GM21717 (cell line): ENCODE data around the gene NMT2.

ENCODE experiments used
- ATAC-seq: cut with Tn5 transposase; IDR thresholded peaks from one replicate; pipeline ENCODE4 v1.9.1; 2021; ENCODE audit warnings: mild to moderate bottlenecking, moderate library complexity; ENCODE audit not compliant: unreplicated experiment

The NMT2 gene

GRCh38 chr10:15181576-15182156 is 13.2 kb upstream of the NMT2 start:
- no peak for ATAC-seq

- ATAC-seq, result no peak
Measured at GRCh38 chr10:15180736-15181135, 12.2 kb upstream of the NMT2 start.

GRCh38 chr10:15176269-15176668 is 7.8 kb upstream of the NMT2 start:
- no peak for ATAC-seq

- no peak for ATAC-seq
Measured at GRCh38 chr10:15175587-15175986, 7.1 kb upstream of the NMT2 start.

GRCh38 chr10:15172306-15172840 is 3.9 kb upstream of the NMT2 start:
- no peak for ATAC-seq

GRCh38 chr10:15169555-15170401 is 1.3 kb upstream of the NMT2 start:
- no peak for ATAC-seq

- peak; percentile 43 for ATAC-seq
Measured at GRCh38 chr10:15168786-15169554, 477 bp upstream of the NMT2 start.

GRCh38 chr10:15167411-15168290 is 842 bp downstream of the NMT2 start:
- peak; percentile 40 for ATAC-seq

- no peak for ATAC-seq
Measured at GRCh38 chr10:15166325-15166724, 2.2 kb downstream of the NMT2 start.

GRCh38 chr10:15163253-15163828 is 5.2 kb downstream of the NMT2 start:
- no peak for ATAC-seq

- no peak for ATAC-seq
Measured at GRCh38 chr10:15158972-15159371, 9.5 kb downstream of the NMT2 start.

- ATAC-seq, result no peak
Measured at GRCh38 chr10:15158448-15158847, 10.0 kb downstream of the NMT2 start.

GRCh38 chr10:15155978-15156656 is 12.4 kb downstream of the NMT2 start:
- ATAC-seq, result no peak

GRCh38 chr10:15152556-15152955 is 15.9 kb downstream of the NMT2 start:
- no peak for ATAC-seq

GRCh38 chr10:15150563-15150962 is 17.9 kb downstream of the NMT2 start:
- no peak for ATAC-seq

- no peak for ATAC-seq
Measured at GRCh38 chr10:15149042-15149771, 19.3 kb downstream of the NMT2 start.

GRCh38 chr10:15147594-15148392 is 20.7 kb downstream of the NMT2 start:
- ATAC-seq, result no peak

- no peak for ATAC-seq
Measured at GRCh38 chr10:15146366-15146765, 22.1 kb downstream of the NMT2 start.
